Measurements from ENCODE around the gene RGPD6.
"Not testable (repeated sequence)": the region's sequence is repeated elsewhere in the genome, so short reads cannot be mapped to it uniquely, and the experiment has no call there.

Gene RGPD6

DNA sequence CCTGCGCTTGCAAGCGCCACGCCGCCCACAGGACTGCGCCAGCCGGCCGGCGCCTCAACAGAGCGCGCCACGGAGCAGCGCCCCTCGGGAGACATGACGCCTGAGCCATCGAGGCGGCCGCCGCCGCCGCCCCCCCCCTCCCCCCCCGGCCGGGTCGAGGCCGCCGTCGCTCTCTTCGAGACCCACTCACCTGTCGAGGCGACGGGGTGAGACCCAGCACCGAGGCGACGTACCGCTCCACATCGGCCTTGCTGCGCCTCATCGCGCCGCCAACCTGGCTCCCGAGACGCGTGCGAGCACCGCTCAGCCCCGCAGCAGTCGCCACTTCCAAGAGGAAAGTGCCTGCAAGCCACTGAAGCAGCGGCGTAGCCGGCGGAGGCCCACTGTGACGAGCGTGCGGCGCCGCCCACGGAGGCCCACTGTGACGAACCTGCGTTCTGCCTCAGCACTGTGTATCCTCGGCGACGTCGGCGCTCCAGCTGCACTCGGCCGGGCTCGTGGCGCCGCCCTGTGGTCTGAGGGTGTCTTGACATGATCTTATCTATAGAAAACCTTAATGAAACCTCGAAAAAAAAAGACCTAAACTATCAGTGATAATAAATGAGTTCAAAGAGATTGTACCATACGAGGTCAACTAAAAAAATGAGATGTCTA is at the start of gene RGPD6:
TSS of gene RGPD6 (minus strand) at position 460 of the 654 bp plus-strand sequence. CDS start at position 262, 198 bp downstream.
- not testable (repeated sequence) for DNase-seq (ENCODE audit: low read depth, low spot score)

- DNase-seq (ENCODE audit: low read depth, low spot score), result not testable (repeated sequence)
These were observed 42.4 kb upstream of the RGPD6 start for GRCh38 chr2:110619326-110619939.

DNA sequence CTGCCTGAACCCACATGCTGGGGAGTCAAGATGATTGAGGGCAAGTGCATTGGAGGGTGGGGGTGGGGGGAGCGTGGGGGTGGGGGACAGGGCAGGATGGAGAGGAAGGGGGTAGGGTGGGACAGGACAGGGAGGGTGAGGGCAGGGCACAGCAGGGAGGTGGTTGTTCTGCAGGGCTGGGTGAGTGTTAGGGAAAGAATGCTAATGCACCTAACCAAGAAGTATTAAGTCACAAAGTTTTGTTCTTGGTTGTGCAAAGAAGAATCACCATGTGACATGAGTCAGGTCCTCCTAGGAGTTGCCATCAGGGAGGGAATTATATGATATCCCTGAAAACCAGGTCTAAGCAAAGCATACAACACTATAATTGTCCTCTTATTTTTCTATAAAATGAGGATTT is 36.9 kb upstream of the RGPD6 start:
- DNase-seq (ENCODE audit: low read depth, low spot score), result not testable (repeated sequence)

GRCh38 chr2:110610613-110611250 is 33.7 kb upstream of the RGPD6 start:
- DNase-seq (ENCODE audit: low read depth, low spot score), result not testable (repeated sequence)

- not testable (repeated sequence) for DNase-seq (ENCODE audit: low read depth, low spot score)
These were observed 33.0 kb upstream of the RGPD6 start for GRCh38 chr2:110609843-110610612.

- not testable (repeated sequence) for DNase-seq (ENCODE audit: low read depth, low spot score)
These were observed 31.9 kb upstream of the RGPD6 start for GRCh38 chr2:110608788-110609502.

DNA sequence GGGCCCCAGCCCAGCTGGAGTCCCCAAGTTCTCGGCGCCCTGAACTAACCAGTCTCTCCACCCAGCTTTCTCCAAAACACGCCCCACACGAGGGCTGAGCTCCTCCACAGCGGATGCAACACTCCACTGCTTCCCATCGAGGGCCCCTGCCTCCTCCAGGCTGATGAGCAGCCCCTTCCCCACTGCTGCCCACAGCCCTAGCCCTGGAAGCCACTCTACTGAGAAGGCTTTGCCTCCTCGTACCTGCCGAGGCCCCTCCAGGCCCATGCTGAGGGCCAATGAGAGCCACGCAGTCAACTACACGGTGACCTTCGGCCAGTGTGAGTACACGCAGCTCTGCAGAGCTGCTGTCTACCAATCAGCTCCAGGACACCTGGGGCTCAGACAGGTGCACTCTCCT is 28.0 kb upstream of the RGPD6 start:
- DNase-seq (ENCODE audit: low read depth, low spot score), result not testable (repeated sequence)

GRCh38 chr2:110603917-110604591 is 27.0 kb upstream of the RGPD6 start:
- DNase-seq (ENCODE audit: low read depth, low spot score), result not testable (repeated sequence)

DNA sequence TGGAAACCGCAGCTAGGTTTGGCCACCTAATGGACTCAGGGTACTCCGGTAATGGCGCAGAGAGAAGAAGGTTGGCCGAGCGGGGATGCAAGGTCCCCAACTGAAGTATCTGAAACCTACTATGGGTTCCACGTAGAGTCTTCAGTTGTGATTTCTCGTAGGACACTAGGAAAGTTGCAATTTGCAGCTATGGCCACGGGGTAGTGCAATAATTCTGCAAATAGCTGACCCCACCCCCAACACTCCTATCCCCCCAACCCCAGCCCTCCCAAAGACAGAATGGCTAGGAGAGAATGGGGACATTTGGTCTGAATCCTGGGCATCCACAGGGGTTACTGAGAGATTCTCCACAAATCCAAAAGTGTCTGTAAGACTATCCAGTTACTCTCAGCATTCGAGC is 25.1 kb upstream of the RGPD6 start:
- not testable (repeated sequence) for DNase-seq (ENCODE audit: low read depth, low spot score)

GRCh38 chr2:110591973-110592372 is 15.0 kb upstream of the RGPD6 start:
- not testable (repeated sequence) for DNase-seq (ENCODE audit: low read depth, low spot score)

GRCh38 chr2:110589677-110590330 is 12.8 kb upstream of the RGPD6 start:
- DNase-seq (ENCODE audit: low read depth, low spot score), result not testable (repeated sequence)

GRCh38 chr2:110588520-110588919 is 11.5 kb upstream of the RGPD6 start:
- DNase-seq (ENCODE audit: low read depth, low spot score), result not testable (repeated sequence)

DNA sequence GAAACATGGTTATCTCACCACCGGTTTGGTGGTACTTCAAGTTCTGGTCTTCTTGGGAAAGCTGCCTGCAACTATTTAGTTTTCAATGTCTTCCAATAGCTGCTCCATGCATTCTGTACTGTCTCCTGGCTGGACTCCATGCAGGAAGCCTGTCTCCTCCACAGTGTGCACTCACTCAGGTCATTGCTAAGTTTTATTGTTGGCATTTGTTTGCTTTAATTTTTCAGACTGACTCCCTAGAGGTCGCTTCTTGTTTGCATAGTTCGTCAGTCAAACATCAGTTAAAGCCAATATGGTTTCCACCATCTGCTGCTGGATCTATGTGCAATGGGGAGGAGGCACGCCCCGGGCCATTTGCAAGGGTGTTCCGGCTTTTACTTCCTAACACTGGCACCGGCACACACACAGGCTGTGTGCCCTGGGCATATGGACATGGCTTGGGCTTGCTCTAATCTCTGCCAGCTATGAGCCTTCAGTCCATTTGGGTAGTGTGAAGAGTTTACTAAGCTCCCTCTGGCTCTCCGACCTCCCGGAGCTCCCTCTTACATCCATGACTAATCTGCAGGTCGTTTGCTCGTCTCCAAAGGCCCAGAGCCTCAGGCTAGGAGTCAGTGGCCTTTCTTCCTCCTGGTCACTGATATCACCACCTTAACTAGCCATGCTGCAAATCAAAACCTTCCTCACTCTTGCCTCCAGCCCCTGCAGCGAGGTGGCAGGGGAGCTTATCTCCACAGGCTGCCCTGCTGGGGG is 2.4 kb upstream of the RGPD6 start:
- not testable (repeated sequence) for DNase-seq (ENCODE audit: low read depth, low spot score)

- DNase-seq (ENCODE audit: low read depth, low spot score), result not testable (repeated sequence)
These were observed 1.4 kb upstream of the RGPD6 start for GRCh38 chr2:110578429-110578828.

DNA sequence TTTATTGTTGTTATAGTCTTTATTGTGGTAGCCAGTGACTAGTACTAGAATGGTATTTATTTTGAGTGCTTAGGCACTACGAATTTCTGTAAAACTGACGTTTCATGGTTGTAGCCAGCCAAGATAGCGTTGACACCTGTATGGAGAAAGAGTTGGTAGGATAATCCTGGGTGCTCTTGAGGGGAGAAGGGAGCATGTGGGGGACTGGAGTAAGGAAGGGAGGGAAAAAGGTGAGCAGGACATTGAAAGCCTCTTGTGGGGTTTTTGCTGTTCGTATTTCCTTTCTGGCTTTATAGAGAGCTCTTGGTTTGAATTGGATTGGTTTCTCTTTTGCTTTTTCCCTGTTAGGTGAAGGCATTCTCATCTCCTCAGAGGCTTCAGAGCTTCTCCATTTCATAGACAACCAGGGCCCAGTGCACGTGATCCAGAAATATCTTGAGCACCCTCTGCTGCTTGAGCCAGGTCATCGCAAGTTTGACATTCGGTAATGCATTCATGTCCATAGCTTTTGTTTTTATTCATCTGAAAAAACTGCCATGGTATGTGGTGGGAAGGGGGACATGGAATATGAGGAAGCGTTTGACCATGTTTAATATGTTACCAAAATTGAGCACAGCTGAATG is 77.2 kb downstream of the RGPD6 start:
- not testable (repeated sequence) for DNase-seq (ENCODE audit: low read depth, low spot score)

GRCh38 chr2:110496027-110496426 is 81.0 kb downstream of the RGPD6 start:
- not testable (repeated sequence) for DNase-seq (ENCODE audit: low read depth, low spot score)

GRCh38 chr2:110494488-110494887 is 82.5 kb downstream of the RGPD6 start:
- DNase-seq (ENCODE audit: low read depth, low spot score), result not testable (repeated sequence)

DNA sequence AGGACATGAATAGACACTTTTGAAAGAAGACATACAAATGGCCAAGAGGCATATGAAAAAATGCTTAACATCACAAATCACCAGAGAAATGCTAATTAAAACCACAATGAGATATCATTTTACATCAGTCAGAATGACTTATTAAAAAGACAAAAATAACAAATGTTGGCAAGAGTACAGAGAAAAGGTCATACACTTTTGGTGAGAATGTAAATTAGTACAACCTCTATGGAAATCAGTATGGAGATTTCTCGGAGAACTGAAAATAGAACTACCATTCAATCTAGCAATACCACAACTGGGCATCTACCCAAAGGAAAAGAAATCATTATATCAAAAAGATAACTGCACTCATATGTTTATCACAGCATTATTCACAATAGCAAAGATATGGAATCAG is 88.0 kb downstream of the RGPD6 start:
- DNase-seq (ENCODE audit: low read depth, low spot score), result not testable (repeated sequence)

DNA sequence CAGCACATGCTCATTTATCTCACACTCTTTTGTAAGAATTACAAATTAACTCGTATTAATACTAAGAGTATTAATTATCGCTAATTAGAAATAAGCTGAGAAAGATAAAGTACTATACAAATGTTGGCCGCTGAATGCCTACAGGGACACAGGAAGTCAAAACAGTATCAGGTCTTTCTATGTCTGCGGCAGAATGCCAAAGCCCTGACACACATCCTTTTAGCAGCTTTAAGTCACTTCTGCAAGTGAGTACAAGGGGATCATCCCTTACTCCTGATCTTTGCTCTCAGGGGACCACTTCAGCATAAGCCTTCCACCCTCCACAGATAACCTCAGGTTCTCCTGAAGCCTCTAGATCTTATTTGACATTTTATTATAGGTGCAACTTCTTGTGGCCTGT is 94.3 kb downstream of the RGPD6 start:
- not testable (repeated sequence) for DNase-seq (ENCODE audit: low read depth, low spot score)

All from iPS DF 19.7 (cell line).